HepG2 (cell line): Measurements from ENCODE around the gene C1orf198. TPM values are rescaled to one million over a fixed set of nuclear protein-coding genes. Genes with fewer than 3 reads are reported as not detected.

Experiments used
- AHR ChIP-seq: IDR thresholded peaks from 2 replicates; pipeline ENCODE4 v1.6.1; 2018; ENCODE audit warnings: missing genetic modification reagents, missing compliant biosample characterization
- ARNT ChIP-seq: fragments of 450-650 bp; IDR thresholded peaks from 2 replicates; pipeline ENCODE4 v1.6.1; 2017
- FOXM1 ChIP-seq: sonication (generic); formaldehyde crosslinking; IDR thresholded peaks from 2 replicates; pipeline ENCODE4 v1.5.0; 2020; ENCODE audit warnings: missing genetic modification reagents
- MEF2D ChIP-seq: sonication (generic); formaldehyde crosslinking; IDR thresholded peaks from 2 replicates; pipeline ENCODE4 v1.5.1; 2020; ENCODE audit warnings: mild to moderate bottlenecking, missing genetic modification reagents
- MYC ChIP-seq: sonication (generic); formaldehyde crosslinking; IDR thresholded peaks from 2 replicates; pipeline ENCODE4 v1.9.0; 2021; ENCODE audit warnings: missing genetic modification reagents, borderline replicate concordance
- NBN ChIP-seq: fragments of 450-650 bp; conservative IDR thresholded peaks from 2 replicates; pipeline ENCODE4 v1.6.1; 2017
- NFE2 ChIP-seq: sonication (generic); formaldehyde crosslinking; IDR thresholded peaks from 2 replicates; pipeline ENCODE4 v1.4.0; 2020; ENCODE audit warnings: missing genetic modification reagents
- PCBP1 ChIP-seq: fragments of 200-400 bp; formaldehyde crosslinking; IDR thresholded peaks from 2 replicates; pipeline ENCODE4 v1.6.1; 2017; ENCODE audit warnings: mild to moderate bottlenecking, low read depth, low read length, borderline replicate concordance
- PITX1 ChIP-seq: sonication (generic); formaldehyde crosslinking; IDR thresholded peaks from 2 replicates; pipeline ENCODE4 v1.5.1; 2020; ENCODE audit warnings: mild to moderate bottlenecking, missing genetic modification reagents
- PPARG ChIP-seq: conservative IDR thresholded peaks from 2 replicates; pipeline ENCODE4 v1.6.1; 2016; ENCODE audit warnings: missing biosample characterization, missing genetic modification reagents
- SMC3 ChIP-seq: IDR thresholded peaks from 2 replicates; pipeline ENCODE4 v1.6.1; 2011; ENCODE audit warnings: low read length, improper control_type of control experiment
- SP1 ChIP-seq, 2 experiments: fragments of 450-650 bp in 1 of 2; sonication (generic) in 1 of 2; formaldehyde crosslinking in 1 of 2; IDR thresholded peaks; 2 replicates each; pipeline versions ENCODE4 v1.4.0 to v1.6.1; 2016 to 2020; ENCODE audit warnings: missing genetic modification reagents in 1 of 2
- SRSF9 ChIP-seq: fragments of 200-400 bp; formaldehyde crosslinking; IDR thresholded peaks from 2 replicates; pipeline ENCODE4 v1.6.1; 2018; ENCODE audit warnings: borderline replicate concordance, mild to moderate bottlenecking, low read depth, low read length; ENCODE audit not compliant: insufficient read depth, poor library complexity, severe bottlenecking
- TBX2 ChIP-seq: sonication (generic); formaldehyde crosslinking; IDR thresholded peaks from 2 replicates; pipeline ENCODE4 v1.5.0; 2020; ENCODE audit warnings: missing genetic modification reagents, mild to moderate bottlenecking, borderline replicate concordance
- ZFP36L1 ChIP-seq: sonication (generic); formaldehyde crosslinking; IDR thresholded peaks from 2 replicates; pipeline ENCODE4 v1.8.0; 2022; ENCODE audit warnings: mild to moderate bottlenecking, missing genetic modification reagents, moderate library complexity
- ZFP37 ChIP-seq: sonication (generic); formaldehyde crosslinking; IDR thresholded peaks from 2 replicates; pipeline ENCODE4 v1.4.0; 2020; ENCODE audit warnings: missing genetic modification reagents, borderline replicate concordance
- ZFP90 ChIP-seq: sonication (generic); formaldehyde crosslinking; IDR thresholded peaks from 2 replicates; pipeline ENCODE4 v1.8.0; 2022; ENCODE audit warnings: missing genetic modification reagents, mild to moderate bottlenecking, inconsistent platforms, borderline replicate concordance
- ZNF431 ChIP-seq: sonication (generic); formaldehyde crosslinking; IDR thresholded peaks from 2 replicates; pipeline ENCODE4 v1.9.0; 2022; ENCODE audit warnings: missing genetic modification reagents, low read depth, mild to moderate bottlenecking, borderline replicate concordance
- ZNF572 ChIP-seq: sonication (generic); formaldehyde crosslinking; IDR thresholded peaks from 2 replicates; pipeline ENCODE4 v1.5.1; 2020; ENCODE audit warnings: mild to moderate bottlenecking, missing genetic modification reagents
- ZNF670 ChIP-seq: sonication (generic); formaldehyde crosslinking; IDR thresholded peaks from 2 replicates; pipeline ENCODE4 v1.8.0; 2022; ENCODE audit warnings: mild to moderate bottlenecking, missing genetic modification reagents, borderline replicate concordance
- ZNF777 ChIP-seq: sonication (generic); formaldehyde crosslinking; IDR thresholded peaks from 2 replicates; pipeline ENCODE4 v1.4.0; 2020; ENCODE audit warnings: missing genetic modification reagents
- ZNF781 ChIP-seq: sonication (generic); formaldehyde crosslinking; IDR thresholded peaks from 2 replicates; pipeline ENCODE4 v1.5.1; 2020; ENCODE audit warnings: borderline replicate concordance, mild to moderate bottlenecking, missing genetic modification reagents; ENCODE audit errors: not compliant biosample characterization
- ZSCAN12 ChIP-seq: sonication (generic); formaldehyde crosslinking; IDR thresholded peaks from 2 replicates; pipeline ENCODE4 v1.9.0; 2021; ENCODE audit warnings: mild to moderate bottlenecking, missing genetic modification reagents
- polyA plus RNA-seq, 8 experiments: library from polyadenylated mRNA; depleted of rRNA in 3 of 8; stranded (reverse) in 7 of 8; unstranded in 1 of 8; fragments of >200 nt; fragmentation: Illumina TruSeq in 4 of 8; extraction: Trizol in 4 of 8; gene quantifications; 2 replicates each; pipeline versions ENCODE4 v1.2.1 to v1.2.3, GENCODE V29; 2011 to 2016; ENCODE audit warnings: low read depth in 4 of 8, missing spikeins in 1 of 8, mixed read lengths in 1 of 8; ENCODE audit not compliant: insufficient read depth in 1 of 8
- total RNA-seq, 5 experiments: library from RNA; depleted of rRNA; stranded (reverse); fragments of >200 nt; fragmentation: Illumina TruSeq; extraction: Trizol; gene quantifications; 2 replicates each; pipeline ENCODE4 v1.2.3, GENCODE V29; 2016; ENCODE audit warnings: low read depth in 1 of 5
- TF ChIP-seq, protein P1 (sequence below): IDR thresholded peaks from 2 replicates; pipeline ENCODE4 v1.6.1; 2012; ENCODE audit warnings: inconsistent platforms
- TF ChIP-seq, protein P2 (sequence below): sonication (generic); formaldehyde crosslinking; IDR thresholded peaks from 2 replicates; pipeline ENCODE4 v1.8.1; 2023; ENCODE audit warnings: mild to moderate bottlenecking, missing genetic modification reagents
- TF ChIP-seq, protein P3 (sequence below), 2 experiments: fragments of 450-650 bp in 1 of 2; sonication (generic) in 1 of 2; formaldehyde crosslinking; IDR thresholded peaks; 2 replicates each; pipeline versions ENCODE4 v1.5.0 to v1.8.0; 2020 to 2022; ENCODE audit warnings: mild to moderate bottlenecking in 1 of 2, missing genetic modification reagents in 1 of 2
- TF ChIP-seq, protein P4 (sequence below): sonication (generic); formaldehyde crosslinking; IDR thresholded peaks from 2 replicates; pipeline ENCODE4 v1.5.0; 2020; ENCODE audit warnings: missing genetic modification reagents

Gene C1orf198
- total and polyA plus RNA-seq, 2 of the 13 experiments (the other 11 are each of a cell fraction or from before 2014, with no cell fraction given) = 12.7 to 13.4 TPM

DNA sequence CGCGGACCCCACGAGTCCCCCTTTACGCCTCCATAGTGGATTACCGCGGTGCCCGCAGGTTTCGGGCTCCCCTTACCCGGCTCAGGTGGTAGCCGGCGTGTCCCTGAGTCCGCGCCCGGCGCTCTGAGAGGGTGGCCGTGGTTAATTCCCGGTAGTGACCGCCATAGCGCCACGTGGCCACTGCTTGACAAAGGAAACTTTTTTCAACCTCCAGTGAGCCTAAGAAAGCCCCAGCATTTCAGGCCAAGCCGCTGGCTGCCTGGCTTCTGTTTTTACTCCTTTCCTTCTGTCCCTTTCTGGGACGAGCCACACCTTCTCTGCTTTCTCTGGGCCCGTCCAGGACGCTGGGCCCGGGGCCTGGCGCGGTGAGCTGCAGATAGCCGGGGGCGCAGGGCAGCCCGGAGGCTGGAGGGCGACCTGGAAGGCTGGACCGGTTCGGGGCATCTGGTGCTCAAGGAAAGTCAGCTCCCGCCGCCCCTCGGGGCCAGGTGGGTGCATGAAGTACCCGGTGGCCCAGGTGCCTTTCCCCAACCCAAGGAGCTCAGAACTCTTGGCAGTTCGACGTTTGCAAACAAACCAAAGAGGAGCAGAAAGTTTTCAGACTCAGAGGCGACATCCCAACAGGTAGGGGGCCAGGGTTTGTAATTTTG is 540 bp upstream of the C1orf198 start (continued):
- no peak for TF ChIP-seq SMC3
- 0 out of 2 replicates have a peak, but pooled peaks have one; percentile 50 for TF ChIP-seq PITX1 (CRISPR knock-in tag)
- TF ChIP-seq MYC = peak; percentile 95
- TF ChIP-seq PPARG = no peak
- no peak for TF ChIP-seq PCBP1
- TF ChIP-seq NBN = no peak
- TF ChIP-seq ZSCAN12 (CRISPR knock-in tag) = no peak
- TF ChIP-seq, protein P1, sequence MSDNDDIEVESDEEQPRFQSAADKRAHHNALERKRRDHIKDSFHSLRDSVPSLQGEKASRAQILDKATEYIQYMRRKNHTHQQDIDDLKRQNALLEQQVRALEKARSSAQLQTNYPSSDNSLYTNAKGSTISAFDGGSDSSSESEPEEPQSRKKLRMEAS = peak; percentile 92
- no peak for TF ChIP-seq AHR
- peak; percentile 94; the same call in 1 of the 2 replicates for TF ChIP-seq ZNF572
- TF ChIP-seq SP1 (IDR thresholded peaks at IDR 0.05) = no peak
- no peak for TF ChIP-seq SP1 (CRISPR knock-in tag; IDR thresholded peaks at IDR 0.05)
- TF ChIP-seq, protein P2, sequence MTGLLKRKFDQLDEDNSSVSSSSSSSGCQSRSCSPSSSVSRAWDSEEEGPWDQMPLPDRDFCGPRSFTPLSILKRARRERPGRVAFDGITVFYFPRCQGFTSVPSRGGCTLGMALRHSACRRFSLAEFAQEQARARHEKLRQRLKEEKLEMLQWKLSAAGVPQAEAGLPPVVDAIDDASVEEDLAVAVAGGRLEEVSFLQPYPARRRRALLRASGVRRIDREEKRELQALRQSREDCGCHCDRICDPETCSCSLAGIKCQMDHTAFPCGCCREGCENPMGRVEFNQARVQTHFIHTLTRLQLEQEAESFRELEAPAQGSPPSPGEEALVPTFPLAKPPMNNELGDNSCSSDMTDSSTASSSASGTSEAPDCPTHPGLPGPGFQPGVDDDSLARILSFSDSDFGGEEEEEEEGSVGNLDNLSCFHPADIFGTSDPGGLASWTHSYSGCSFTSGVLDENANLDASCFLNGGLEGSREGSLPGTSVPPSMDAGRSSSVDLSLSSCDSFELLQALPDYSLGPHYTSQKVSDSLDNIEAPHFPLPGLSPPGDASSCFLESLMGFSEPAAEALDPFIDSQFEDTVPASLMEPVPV (CRISPR knock-in tag) = no peak
- TF ChIP-seq ZNF670 = 0 out of 2 replicates have a peak, but pooled peaks have one; percentile 74
- TF ChIP-seq, protein P3, sequence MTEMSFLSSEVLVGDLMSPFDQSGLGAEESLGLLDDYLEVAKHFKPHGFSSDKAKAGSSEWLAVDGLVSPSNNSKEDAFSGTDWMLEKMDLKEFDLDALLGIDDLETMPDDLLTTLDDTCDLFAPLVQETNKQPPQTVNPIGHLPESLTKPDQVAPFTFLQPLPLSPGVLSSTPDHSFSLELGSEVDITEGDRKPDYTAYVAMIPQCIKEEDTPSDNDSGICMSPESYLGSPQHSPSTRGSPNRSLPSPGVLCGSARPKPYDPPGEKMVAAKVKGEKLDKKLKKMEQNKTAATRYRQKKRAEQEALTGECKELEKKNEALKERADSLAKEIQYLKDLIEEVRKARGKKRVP (CRISPR knock-in tag; IDR thresholded peaks at IDR 0.05) = no peak
- TF ChIP-seq ZFP37 (CRISPR knock-in tag) = 0 out of 2 replicates have a peak, but pooled peaks have one; percentile 30
- 0 out of 2 replicates have a peak, but pooled peaks have one; percentile 26 for TF ChIP-seq MEF2D
- TF ChIP-seq, protein P4, sequence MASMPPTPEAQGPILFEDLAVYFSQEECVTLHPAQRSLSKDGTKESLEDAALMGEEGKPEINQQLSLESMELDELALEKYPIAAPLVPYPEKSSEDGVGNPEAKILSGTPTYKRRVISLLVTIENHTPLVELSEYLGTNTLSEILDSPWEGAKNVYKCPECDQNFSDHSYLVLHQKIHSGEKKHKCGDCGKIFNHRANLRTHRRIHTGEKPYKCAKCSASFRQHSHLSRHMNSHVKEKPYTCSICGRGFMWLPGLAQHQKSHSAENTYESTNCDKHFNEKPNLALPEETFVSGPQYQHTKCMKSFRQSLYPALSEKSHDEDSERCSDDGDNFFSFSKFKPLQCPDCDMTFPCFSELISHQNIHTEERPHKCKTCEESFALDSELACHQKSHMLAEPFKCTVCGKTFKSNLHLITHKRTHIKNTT (CRISPR knock-in tag) = no peak
- TF ChIP-seq TBX2 = no peak; the same call in 1 of the 2 replicates
- no peak for TF ChIP-seq ZNF431 (CRISPR knock-in tag)
- TF ChIP-seq FOXM1 (CRISPR knock-in tag) = no peak
- no peak for TF ChIP-seq NFE2 (CRISPR knock-in tag)
- no peak for TF ChIP-seq ZNF781 (CRISPR knock-in tag)
- TF ChIP-seq ZNF777 (CRISPR knock-in tag) = peak; percentile 68
- TF ChIP-seq ZFP90 (CRISPR knock-in tag) = peak; percentile 59; the same call in 1 of the 2 replicates
- no peak for TF ChIP-seq ARNT
- 0 out of 2 replicates have a peak, but pooled peaks have one; percentile 42 for TF ChIP-seq ZFP36L1 (CRISPR knock-in tag)
- TF ChIP-seq SRSF9 = no peak
